Endothelial cell (in vitro differentiated cells): ENCODE data around the gene WWC2. TPM values are rescaled to one million over a fixed set of nuclear protein-coding genes. Genes with fewer than 3 reads are reported as not detected.

Experiments used
- DNase-seq: peaks from one replicate; pipeline ENCODE4 v3.0.0; 2021; ENCODE audit warnings: low spot score
- H3K27ac Mint-ChIP-seq: one replicate; pipeline ENCODE4 v1.8.0; 2021; ENCODE audit warnings: mixed read lengths, inconsistent platforms; ENCODE audit not compliant: unreplicated experiment
- H3K27me3 Mint-ChIP-seq: one replicate; pipeline ENCODE4 v1.8.0; 2021; ENCODE audit warnings: mild to moderate bottlenecking, moderate library complexity, mixed read lengths, inconsistent platforms; ENCODE audit not compliant: unreplicated experiment
- H3K36me3 Mint-ChIP-seq: one replicate; pipeline ENCODE4 v1.8.0; 2021; ENCODE audit warnings: mild to moderate bottlenecking, low read depth, mixed read lengths, inconsistent platforms; ENCODE audit not compliant: unreplicated experiment
- H3K4me1 Mint-ChIP-seq: one replicate; pipeline ENCODE4 v1.8.0; 2021; ENCODE audit warnings: mild to moderate bottlenecking, mixed read lengths, inconsistent platforms; ENCODE audit not compliant: unreplicated experiment
- H3K4me3 Mint-ChIP-seq: one replicate; pipeline ENCODE4 v1.8.0; 2021; ENCODE audit warnings: mild to moderate bottlenecking, mixed read lengths, inconsistent platforms; ENCODE audit not compliant: unreplicated experiment
- H3K9me3 Mint-ChIP-seq: one replicate; pipeline ENCODE4 v1.8.0; 2021; ENCODE audit warnings: mixed read lengths, inconsistent platforms; ENCODE audit not compliant: unreplicated experiment
- CTCF ChIP-seq: fragments of 200-600 bp; sonication (generic); IDR thresholded peaks from one replicate; pipeline ENCODE4 v1.5.0; 2021; ENCODE audit warnings: antibody characterized with exemption; ENCODE audit not compliant: unreplicated experiment
- total RNA-seq: library from RNA; stranded (reverse); fragmentation: NEBNext Ultra II Directional; extraction: Animal tissue kit (Norgen Biotek cat#: 25700); gene quantifications from one replicate; pipeline ENCODE4 v1.2.1, GENCODE V29; 2021; ENCODE audit not compliant: unreplicated experiment

The WWC2 gene
- total RNA-seq, 1 donor from 2014 or later: 32.0 TPM

- no peaks in the 10 kb centered on the region for H3K36me3 Mint-ChIP-seq
- H3K27me3 Mint-ChIP-seq: no peaks in the 10 kb centered on the region
- DNase-seq: no peak
Measured at GRCh38 chr4:183304538-183304937, 205.5 kb downstream of the WWC2 start.

GRCh38 chr4:183306811-183307210, 207.8 kb downstream of the WWC2 start:
- H3K4me3 Mint-ChIP-seq: no peak overlapping the region
- no peaks in the 10 kb centered on the region for H3K9me3 Mint-ChIP-seq
- TF ChIP-seq CTCF: no peak
- H3K4me1 Mint-ChIP-seq: no peaks in the 10 kb centered on the region
- DNase-seq: no peak
- no peaks in the 10 kb centered on the region for H3K36me3 Mint-ChIP-seq
- no peaks in the 10 kb centered on the region for H3K27me3 Mint-ChIP-seq
- no peak overlapping the region for H3K27ac Mint-ChIP-seq

More at GRCh38 chr4:183304538-183304937, 205.5 kb downstream of the WWC2 start:
- no peak for TF ChIP-seq CTCF
- Mint-ChIP-seq H3K9me3 (no peaks in the 10 kb centered on the region), H3K27ac (no peak overlapping the region), H3K4me3 (no peak overlapping the region), H3K4me1 (peaks cover 10% of the 10 kb centered on the region)

- H3K4me1 Mint-ChIP-seq: peaks cover 5% of the 10 kb centered on the region
- no peaks in the 10 kb centered on the region for H3K9me3 Mint-ChIP-seq
- H3K36me3 Mint-ChIP-seq: peaks cover 23% of the 10 kb centered on the region
- H3K4me3 Mint-ChIP-seq: no peak overlapping the region
- H3K27me3 Mint-ChIP-seq: peaks cover 14% of the 10 kb centered on the region
- TF ChIP-seq CTCF: no peak
- H3K27ac Mint-ChIP-seq: no peak overlapping the region
- DNase-seq: no peak
Measured at GRCh38 chr4:183312841-183313240, 213.8 kb downstream of the WWC2 start.

GRCh38 chr4:183314336-183314735, 215.3 kb downstream of the WWC2 start:
- H3K9me3 Mint-ChIP-seq: no peaks in the 10 kb centered on the region
- H3K27ac Mint-ChIP-seq: no peak overlapping the region
- H3K36me3 Mint-ChIP-seq: peaks cover 23% of the 10 kb centered on the region
- H3K4me1 Mint-ChIP-seq: peaks cover 5% of the 10 kb centered on the region
- peaks cover 14% of the 10 kb centered on the region for H3K27me3 Mint-ChIP-seq
- DNase-seq: no peak
- no peak overlapping the region for H3K4me3 Mint-ChIP-seq
- TF ChIP-seq CTCF: no peak

GRCh38 chr4:183314806-183315205, 215.7 kb downstream of the WWC2 start:
- Mint-ChIP-seq H3K36me3 (peaks cover 23% of the 10 kb centered on the region), H3K9me3 (no peaks in the 10 kb centered on the region), H3K27me3 (peaks cover 14% of the 10 kb centered on the region), H3K27ac (no peak overlapping the region), H3K4me3 (no peak overlapping the region), H3K4me1 (peaks cover 5% of the 10 kb centered on the region)
- no peak for TF ChIP-seq CTCF
- no peak for DNase-seq
